C4-2B (cell line): ENCODE results near the gene PTPN2.

Experiments used
- ZFX ChIP-seq: fragments of 450-650 bp; IDR thresholded peaks from 2 replicates; pipeline ENCODE4 v1.6.1; 2017
- TF ChIP-seq, protein P1 (sequence below): fragments of 450-650 bp; conservative IDR thresholded peaks from 2 replicates; pipeline ENCODE4 v1.5.1; 2017; ENCODE audit warnings: mild to moderate bottlenecking

DNA sequence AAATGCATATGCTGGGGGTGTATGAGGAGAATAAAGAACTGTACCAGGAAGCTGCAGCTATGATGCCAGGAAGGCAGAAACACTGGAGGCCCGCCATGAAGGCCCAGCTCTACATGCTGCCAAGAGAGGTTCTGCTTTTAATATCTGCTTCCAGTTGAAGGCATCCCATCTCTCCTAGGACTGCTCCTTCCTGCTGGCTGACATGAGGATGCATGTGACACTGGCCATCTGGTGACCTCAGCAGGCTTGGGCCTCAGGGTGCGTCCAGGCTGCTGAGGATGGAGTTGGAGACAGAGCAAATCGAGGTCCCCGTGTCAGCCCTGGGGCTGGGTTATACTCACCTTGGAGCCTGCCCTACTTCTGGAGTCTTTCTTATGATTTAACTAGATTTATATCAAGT is 132.1 kb downstream of the PTPN2 start:
- TF ChIP-seq, protein P1, sequence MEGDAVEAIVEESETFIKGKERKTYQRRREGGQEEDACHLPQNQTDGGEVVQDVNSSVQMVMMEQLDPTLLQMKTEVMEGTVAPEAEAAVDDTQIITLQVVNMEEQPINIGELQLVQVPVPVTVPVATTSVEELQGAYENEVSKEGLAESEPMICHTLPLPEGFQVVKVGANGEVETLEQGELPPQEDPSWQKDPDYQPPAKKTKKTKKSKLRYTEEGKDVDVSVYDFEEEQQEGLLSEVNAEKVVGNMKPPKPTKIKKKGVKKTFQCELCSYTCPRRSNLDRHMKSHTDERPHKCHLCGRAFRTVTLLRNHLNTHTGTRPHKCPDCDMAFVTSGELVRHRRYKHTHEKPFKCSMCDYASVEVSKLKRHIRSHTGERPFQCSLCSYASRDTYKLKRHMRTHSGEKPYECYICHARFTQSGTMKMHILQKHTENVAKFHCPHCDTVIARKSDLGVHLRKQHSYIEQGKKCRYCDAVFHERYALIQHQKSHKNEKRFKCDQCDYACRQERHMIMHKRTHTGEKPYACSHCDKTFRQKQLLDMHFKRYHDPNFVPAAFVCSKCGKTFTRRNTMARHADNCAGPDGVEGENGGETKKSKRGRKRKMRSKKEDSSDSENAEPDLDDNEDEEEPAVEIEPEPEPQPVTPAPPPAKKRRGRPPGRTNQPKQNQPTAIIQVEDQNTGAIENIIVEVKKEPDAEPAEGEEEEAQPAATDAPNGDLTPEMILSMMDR, result no peak
- TF ChIP-seq ZFX, result no peak
